COLO829 (cell line): Measurements from ENCODE around the gene PRRG2.
"Not testable (repeated sequence)": the region's sequence is repeated elsewhere in the genome, so short reads cannot be mapped to it uniquely, and the experiment has no call there.

Experiments used
- DNase-seq: peaks from one replicate; pipeline ENCODE4 v3.0.0; 2012; ENCODE audit warnings: low spot score

The PRRG2 gene

DNA sequence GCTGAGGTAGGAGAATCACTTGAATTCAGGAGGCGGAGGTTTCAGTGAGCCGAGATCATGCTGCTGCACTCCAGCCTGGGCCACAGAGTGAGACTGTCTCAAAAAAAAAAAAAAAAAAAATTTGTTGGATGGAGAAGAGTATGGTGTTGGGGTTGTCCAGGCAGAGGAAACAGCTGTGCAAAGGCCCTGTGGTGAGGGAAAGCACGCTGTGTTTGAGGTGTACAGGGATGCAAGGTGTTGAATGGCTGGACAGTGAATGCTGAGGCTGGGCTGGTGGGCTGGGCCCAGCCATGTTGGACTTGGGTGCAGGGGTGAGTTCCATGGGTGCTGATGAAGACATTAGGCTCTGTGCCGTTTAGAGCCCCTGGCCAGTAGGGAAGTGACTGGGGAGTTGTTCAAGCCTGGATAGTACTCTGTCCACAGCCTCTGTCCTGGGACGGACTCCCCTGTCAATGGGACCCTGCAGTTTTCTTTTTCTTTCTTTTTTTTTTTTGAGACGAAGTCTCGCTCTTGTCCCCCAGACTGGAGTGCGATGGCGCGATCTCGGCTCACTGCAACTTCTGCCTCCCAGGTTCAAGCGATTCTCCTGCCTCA lies 28.5 kb downstream of the PRRG2 start:
- DNase-seq: no peak

DNA sequence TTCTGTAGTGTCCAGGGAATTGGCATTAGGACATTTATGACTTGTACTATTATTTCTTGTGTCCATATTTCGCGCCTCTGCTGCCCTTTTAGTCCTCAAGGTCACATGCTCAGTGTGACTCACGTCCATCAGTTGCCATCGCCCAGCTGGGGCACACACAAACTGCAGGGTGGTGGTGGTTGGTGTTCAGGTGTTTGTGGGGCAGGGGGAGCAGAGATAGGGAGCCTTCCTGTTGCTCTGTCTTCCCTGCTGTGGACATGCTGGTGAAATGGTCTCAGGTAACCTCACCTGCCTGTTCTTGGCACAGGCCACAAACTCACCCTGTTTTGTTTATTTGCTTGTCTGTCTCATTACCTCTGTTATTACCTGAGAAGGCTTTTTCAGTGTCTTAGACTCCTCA lies 32.3 kb downstream of the PRRG2 start:
- no peak for DNase-seq

DNA sequence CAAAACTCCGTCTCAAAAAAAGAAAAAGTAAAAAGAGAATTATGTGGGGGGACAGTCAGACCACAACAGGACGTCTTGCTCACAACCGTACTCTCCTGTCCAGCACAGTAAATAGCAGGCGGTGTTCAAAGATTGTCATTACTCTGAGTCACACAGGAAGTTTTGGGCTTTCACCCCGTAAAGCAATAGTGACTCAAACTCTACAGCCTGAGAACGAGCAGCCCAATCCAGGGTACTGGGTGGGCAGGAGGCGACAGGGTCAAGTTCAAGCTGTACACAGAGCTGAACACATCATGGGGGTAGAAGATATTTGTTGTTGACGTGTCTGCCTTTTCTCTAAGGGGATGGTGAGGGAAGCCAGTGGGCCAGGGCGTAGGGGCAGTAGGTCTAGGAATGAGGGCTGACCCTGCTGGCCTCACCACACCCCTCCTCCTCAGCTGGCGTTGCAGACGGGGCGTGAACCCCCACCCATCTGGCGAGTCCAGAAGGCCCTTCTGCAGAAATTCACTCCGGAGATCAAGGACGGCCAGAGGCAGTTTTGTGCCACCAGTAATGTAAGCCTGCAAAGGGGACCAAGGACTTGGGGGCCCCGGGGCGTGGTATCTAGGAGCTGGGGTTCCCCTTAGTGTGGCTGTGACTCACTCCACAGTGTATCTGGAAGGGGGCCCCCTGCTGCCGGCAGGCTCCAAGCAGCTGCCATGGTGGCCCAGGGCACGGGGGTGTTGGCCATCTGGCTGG lies 33.1 kb downstream of the PRRG2 start:
- no peak for DNase-seq

DNA sequence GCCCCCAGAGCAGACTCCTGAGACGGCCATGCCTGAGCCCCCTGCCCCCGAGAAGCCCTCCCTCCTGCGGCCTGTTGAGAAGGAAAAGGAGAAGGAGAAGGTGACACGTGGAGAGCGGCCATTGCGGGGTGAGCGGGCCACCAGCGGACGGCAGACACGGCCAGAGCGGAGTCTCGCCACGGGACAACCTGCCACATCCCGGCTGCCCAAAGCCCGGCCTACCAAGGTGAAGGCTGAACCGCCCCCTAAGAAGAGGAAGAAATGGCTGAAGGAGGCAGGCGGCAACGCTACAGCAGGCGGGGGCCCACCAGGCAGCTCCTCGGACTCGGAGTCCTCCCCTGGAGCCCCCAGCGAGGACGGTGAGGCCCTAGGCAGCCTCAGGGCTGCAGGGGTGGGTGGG lies 34.7 kb downstream of the PRRG2 start:
- no peak for DNase-seq

DNA sequence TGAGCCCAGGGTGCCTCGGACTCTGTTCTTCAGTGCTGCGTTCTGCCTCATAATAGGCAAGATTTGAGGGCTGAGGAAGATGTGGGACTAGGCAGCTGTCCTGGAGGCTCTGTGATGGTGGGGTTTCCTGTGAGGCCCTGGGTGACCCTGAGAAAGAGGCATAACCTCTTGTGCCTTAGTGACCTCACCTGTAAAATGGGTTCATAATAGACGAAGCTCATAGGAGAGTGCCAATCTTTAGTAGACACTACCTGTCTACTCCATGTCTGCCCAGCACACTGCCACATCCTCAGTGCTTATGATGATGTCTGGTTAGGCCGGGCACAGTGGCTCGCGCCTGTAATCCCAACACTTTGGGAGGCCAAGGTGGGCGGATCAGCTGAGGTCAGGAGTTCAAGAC lies 35.4 kb downstream of the PRRG2 start:
- DNase-seq: no peak

DNA sequence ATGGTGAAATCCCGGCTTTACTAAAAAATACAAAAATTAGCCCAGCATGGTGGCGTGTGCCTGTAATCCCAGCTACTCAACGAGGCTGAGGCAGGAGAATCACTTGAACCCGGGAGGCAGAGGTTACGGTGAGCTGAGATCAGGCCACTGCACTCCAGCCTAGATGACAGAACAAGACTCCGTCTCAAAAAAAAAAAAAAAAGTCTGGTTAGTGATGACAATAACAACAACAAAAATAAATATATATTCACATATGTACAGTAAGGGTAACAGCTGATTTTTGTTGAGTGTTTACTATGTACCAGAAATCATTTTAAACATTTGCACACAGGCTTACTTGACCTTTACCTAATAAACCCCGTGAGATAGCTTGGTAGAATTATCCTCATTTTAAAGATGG lies 35.8 kb downstream of the PRRG2 start:
- no peak for DNase-seq

DNA sequence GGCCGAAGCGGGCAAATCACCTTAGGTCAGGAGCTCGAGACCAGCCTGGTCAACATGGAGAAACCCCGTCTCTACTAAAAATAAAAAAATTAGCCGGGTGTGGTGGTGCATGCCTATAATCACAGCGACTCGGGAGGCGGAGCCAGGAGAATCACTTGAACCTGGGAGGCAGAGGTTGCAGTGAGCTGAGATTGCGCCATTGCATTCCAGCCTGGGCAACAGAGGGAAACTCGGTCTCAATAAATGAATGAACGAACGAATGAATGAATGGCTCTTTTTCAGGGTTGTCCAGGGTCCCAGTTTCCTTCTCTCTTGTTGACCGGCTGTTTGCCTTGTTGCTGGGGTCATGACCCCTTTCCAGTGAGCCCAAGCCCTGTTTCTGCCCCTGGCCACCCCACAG lies 36.7 kb downstream of the PRRG2 start:
- not testable (repeated sequence) for DNase-seq

DNA sequence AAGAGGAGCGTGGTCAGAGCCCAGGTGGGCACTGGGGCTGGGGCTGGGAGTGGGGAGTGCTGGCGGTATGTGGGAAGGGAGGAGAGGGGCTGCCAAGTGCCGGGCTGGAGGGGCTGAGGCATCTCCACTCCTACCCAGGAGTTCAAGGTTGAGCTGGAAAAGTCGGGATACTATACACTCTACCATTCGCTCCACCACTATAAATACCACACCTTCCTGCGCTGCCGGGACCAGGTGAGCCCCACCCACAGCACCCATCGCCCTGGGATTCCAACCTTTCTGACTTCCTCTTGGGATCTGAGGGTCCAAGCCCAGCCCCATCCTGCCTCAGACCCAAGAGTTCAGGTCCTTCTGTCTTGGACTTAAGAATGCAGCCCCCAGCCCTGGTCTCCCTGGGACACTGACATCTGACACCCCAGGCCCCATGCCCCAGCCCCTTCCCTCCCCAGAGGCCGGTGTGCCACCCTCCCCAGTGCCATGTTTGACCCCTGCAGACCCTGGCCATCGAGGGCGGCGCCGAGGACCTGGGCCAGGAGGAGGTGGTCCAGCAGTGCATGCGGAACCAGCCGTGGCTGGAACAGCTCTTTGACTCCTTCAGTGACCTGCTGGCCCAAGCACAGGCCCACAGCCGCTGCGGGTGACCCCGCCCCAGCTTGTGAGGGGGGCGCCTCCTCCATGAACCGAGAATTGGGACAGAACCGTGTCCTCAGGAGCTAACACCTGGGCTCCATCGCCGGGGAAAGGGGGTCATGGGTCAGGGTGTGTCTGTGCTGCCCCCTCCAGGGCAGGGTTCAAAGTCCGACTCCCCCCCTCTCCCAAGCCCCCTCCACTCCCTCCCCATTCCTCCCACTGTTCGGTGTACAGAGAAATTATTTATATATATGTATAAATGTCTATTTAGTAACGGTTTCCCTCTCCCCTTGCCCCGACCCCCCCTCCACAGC lies 44.1 kb downstream of the PRRG2 start:
- DNase-seq: no peak

DNA sequence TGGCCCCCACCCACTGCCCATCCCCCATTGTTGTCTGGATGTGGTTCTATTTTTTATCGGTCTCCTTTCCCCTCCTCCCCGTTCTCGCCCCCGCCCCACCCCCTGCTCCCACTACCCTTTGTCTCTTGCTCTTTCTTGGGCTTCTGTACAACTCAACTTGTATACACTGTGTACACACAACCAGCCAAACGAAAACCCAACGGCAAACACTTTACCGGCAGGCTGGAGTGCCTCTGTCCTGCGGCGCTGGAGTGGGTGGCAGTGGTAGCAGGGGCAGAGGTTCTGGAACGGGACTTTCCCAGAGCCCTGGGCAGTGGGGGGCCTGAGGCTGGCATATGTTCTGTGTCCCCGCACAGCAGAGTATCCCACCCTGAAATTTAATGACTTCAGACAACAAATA lies 45.1 kb downstream of the PRRG2 start:
- no peak for DNase-seq

DNA sequence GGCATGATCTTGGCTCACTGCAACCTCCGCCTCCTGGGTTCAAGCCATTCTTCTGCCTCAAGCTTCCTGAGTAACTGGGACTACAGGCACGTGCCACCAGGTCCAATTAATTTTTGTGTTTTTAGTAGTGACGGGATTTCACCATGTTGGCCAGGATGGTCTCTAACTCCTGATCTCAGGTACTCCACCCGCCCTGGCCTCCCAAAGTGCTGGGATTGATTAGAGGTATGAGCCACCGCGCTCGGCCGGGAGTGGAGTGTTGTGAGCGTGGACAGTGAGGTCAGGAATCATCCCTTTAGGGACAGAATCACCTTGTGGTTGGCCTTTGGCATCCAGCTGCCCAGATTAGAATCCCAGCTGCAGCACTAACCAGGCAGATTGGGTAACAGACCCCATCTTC lies 48.5 kb downstream of the PRRG2 start:
- no peak for DNase-seq

DNA sequence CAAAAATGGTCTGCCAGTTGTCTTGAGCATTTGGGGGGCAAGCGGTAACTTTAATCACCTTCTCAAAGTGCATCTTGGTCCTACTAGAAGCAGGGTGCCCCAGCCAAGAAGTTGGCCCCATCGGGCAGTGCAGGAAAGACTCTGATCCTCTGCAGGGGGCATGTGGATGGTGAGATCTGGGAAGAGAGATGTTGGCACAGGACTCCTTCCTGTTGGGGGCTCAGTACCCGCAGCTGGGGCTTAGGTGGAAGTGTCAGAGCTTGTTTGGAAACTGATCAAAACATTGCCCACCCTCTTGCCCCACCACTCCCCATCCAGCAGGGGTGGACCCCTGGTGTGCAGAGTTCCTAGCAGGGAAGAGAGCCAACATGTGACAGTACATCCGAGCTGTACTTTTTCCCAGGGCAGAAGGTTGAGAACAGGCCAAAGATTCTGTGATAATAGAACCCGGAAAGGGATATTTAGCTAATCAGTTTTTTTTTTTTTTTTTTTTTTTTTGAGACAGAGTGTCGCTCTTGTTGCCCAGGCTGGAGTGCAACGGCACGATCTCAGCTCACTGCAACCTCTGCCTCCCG lies 50.0 kb downstream of the PRRG2 start:
- DNase-seq: no peak

DNA sequence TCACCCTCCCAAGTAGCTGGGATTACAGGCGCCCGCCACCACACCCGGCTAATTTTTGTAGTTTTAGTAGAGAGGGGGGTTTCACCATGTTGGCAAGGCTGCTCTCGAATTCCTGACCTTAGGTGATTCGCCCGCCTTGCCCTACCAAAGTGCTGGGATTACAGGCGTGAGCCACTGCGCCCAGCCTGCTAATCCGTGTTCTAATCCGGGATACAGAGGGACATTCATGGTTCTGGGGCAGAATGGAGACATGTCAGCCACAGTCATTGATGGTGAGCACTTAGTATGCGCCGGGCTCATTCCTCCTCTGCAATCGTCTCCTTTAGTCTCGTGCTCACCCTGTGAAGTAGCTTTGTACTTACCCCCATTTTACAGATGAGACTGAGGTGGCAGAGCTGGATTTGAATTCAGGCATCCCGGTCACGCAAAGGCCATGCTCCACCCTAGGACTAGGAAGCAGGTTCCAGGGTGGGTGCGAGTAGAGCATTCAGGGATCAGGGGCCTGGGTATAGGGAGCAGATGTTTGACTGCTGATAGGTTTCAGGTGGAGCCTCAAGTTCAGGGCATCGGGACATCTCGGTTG lies 50.6 kb downstream of the PRRG2 start:
- no peak for DNase-seq

DNA sequence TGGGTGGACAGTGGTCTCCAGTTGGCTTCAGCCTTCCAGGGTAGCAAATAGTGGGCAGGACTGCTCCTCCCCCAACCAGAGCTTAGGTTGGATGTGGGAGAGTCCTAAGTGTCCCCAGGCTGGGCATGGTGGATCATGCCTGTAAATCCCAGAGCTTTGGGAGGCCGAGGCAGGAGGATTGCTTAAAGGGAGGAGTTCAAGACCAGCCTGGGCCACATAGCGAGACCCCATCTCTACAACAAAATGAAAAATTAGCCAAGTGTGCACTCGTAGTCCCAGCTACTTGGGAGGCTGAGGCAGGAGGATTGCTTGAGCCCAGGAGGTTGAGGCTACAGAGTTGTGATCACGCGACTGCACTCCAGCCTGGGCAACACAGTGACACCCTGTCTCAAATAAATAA lies 51.5 kb downstream of the PRRG2 start:
- DNase-seq: no peak

DNA sequence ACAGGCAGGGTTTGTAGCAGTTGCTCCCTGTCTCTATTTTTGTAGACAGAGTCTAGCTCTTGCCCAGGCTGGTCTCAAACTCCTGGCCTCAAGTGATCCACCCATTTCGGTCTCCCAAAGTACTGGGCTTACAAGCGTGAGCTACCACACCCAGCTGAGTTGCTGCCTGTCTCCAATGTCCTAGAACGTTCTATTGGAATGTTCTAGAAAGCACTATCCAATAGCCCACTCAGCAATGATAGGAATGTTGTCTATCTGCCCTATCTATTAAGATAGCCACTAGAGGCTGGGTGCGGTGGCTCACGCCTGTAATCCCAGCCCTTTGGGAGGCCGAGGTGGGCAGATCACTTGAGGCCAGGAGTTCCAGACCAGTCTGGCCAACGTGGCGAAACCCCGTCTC lies 52.2 kb downstream of the PRRG2 start:
- not testable (repeated sequence) for DNase-seq

DNA sequence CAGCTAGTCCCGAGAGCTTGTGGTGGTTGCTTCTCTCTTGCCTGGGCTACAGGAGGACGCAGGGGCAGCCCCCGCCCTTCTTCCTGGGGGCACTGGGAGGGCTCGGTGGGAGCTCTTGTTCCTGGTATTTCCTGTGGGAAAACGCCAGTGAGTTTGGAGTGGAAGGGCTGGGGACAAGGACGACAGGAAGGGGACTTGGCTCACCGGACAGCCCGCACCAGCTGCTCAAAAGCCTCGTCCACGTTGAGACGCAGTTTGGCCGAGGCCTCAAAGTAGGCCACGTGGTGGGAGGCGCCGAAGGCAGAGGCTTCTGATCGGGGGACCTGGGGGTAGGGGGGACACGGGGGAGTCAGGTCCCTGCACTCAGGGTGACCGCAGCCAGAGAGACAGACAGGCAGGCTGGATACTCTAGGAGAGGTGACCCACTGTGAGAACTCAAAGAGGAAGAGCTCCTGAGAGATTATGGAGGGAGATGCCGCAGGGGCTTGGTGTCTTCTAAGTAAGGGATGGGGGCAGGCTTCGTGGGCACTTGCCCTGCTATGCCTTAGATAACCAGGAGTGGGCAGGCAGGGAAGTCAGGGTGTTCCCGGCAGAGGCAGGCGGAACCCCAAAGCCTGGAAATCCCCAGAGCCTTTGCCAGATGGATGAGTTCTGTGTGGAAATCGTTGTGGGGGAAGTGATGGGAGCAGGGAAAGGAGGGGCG lies 54.6 kb downstream of the PRRG2 start:
- no peak for DNase-seq

DNA sequence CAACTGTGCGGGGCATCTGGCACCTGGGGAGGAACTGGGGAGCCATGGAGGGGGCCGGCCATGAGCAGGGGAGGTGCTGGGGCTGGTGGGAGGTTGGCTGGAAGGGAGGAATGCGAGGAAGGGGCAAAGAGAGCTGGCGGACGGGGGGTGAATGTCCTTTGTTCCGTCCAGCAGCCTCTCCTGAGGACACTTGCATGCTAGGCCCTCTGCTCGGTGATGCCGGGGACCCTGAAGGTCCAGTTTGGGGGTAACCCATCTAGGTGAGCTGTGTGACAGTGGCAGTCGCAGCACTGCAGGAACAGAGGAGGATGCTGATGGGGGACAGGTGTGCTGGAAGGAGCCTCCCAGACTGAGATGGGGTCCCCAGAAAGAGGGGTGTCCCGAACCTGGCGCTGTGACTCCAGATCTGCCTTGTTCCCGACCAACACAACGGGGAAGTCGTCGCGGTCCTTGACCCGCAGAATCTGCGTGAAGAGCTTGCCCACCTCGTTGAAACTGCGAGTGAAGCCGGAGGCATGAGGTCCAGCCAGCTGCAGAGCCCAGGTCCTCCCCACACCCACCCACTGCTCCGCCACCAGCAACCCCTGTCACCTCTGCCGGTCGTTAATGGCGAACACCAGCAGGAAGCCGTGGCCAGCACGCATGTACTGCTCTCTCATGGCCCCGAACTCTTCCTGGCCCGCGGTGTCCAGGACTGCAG lies 55.3 kb downstream of the PRRG2 start:
- no peak for DNase-seq

DNA sequence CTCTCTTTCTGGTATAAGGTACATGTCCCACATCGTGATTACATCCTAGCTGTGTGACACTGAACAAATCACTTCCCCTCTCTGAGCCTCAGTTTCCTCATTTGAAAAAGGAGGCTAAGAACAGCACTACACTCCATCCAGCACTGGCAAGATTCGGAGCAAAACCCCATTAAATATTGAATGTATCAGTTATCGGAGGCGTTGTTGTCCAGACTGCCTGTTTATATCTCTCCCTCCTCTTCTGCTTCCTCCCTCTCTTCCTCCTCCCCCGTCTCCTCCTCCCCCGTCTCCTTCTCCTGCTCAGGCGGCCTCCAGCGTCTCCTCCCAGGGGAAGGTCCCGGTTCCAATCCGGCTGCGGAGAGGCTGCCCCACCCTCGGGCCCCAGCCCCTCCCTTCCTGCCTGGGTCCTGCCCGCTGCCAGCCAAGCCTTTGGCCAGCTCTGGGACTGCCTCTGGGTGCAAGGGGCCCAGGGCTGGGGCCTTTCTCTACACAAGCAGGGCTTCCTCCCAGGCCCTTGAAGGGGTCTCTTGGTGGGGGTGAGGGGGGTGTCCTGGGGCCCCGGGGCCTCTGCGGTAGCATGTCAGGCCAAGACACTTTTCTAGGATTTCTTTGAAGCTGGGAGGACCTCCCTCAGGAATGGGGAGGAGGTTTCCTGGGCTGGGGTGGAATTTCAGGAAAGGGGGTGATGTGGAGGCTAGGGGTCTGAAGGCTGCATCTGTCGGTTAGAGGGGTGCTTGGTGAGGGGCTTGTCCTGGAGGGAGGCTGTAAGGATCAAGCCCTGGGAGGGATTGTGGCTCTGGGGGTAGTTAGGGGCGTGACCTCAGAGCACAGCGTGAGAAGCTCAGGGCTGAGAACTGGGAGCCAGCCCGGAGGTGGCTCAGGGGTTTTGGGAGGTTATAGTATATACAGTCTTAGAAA lies 57.0 kb downstream of the PRRG2 start:
- peak; percentile 52 for DNase-seq

DNA sequence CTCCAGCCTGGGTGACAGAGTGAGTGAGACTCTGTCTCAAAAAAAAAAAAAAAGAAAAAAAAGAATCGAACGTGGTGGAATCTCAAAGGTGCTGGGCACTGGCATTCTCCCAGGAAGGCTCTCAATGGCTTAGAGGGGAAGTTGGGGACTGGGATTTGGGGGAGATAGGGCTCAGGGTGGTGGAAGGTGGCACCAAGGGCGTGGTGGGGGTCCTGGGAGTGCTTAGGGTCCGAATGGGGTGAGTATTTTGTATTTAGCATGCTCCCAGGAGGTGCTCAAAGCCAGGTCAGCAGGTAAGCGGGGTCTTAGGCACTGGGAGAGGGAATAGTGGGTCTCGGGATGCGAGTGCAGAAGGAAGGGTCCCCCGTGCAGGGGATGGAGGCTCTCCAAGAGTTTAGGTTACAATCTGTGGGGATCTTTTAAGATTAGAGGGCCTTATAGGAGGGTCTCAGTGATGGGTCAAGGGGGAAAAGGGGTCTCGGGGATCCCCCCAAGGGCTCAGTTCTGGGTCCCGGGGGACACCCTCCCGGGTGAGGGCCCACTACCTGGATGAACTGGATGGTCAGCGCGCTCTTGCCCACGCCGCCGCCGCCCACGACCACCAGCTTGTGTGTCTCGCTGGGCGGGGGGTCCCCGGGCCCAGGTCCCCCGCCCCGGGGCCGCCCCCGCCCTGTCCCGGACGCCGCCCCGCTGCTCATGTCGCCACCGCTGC lies 58.4 kb downstream of the PRRG2 start:
- no peak for DNase-seq
